ENCODE results near the gene ZBTB7C. TPM values are rescaled to one million over a fixed set of nuclear protein-coding genes. Genes with fewer than 3 reads are reported as not detected.

Gene ZBTB7C
- total and polyA plus RNA-seq, 10 of the 15 experiments (the other 5 are each of a cell fraction or from before 2014, with no cell fraction given), result under 0.01 to 0.08 (median 0.01) TPM; not detected in 7

- TF ChIP-seq ZBTB40 (IDR thresholded peaks at IDR 0.05; ENCODE audit: borderline replicate concordance) (no peak), NRF1 (conservative IDR thresholded peaks at IDR 0.05; ENCODE audit: low read depth, low read length) (no peak)
These were observed 427.4 kb downstream of the ZBTB7C start (continued) for GRCh38 chr18:47981830-47982229.

GRCh38 chr18:47981320-47981719 lies 427.9 kb downstream of the ZBTB7C start:
- WGBS (ENCODE audit: insufficient coverage, insufficient replicate concordance, low lambda C conversion rate, missing lambda C conversion rate), result 36% methylated on average over 3 of the region's 3 CpGs
- Histone ChIP-seq H3K9me3 (replicated peaks; ENCODE audit: control insufficient read depth, insufficient read depth, low read length) (no peaks in the 10 kb centered on the region), H3K4me1 (ENCODE audit: control insufficient read depth, insufficient read depth, low read length) (no peaks in the 10 kb centered on the region), H4K20me1 (ENCODE audit: control insufficient read depth, insufficient read depth) (no peaks in the 10 kb centered on the region), H3K27ac (ENCODE audit: control insufficient read depth, insufficient read depth) (no peak overlapping the region), H2AFZ (ENCODE audit: control insufficient read depth, low read depth, low read length) (no peak overlapping the region), H3K27me3 (replicated peaks in 1 of 2; ENCODE audit: control insufficient read depth in 2 of 2, insufficient read depth in 2 of 2, low read length in 1 of 2) (no peaks in the 10 kb centered on the region; a peak in 1 of 4 replicates), H3K4me2 (ENCODE audit: control insufficient read depth, insufficient read depth) (no peak overlapping the region), H3K4me3 (no peak overlapping the region), H3K9ac (ENCODE audit: control insufficient read depth, insufficient read depth, low read length) (no peak overlapping the region), H3K36me3 (ENCODE audit: control insufficient read depth in 2 of 2, insufficient read depth in 2 of 2, low read length in 1 of 2) (no peaks in the 10 kb centered on the region), H3K79me2 (ENCODE audit: control insufficient read depth, insufficient read depth, low read length) (no peaks in the 10 kb centered on the region)
- ChIA-PET RAD21 (ENCODE audit: unreplicated experiment) (no interaction called here), POLR2A (no interaction called here), SMC1A (ENCODE audit: uncharacterized antibody, unreplicated experiment) (no interaction called here), CTCF (no interaction called here)
- no TSS peak for BruUV-seq (replicated peaks)
- DNase-seq (ENCODE audit: low read depth, low spot score) (no peak), ATAC-seq (no peak), FAIRE-seq (no peak)
- in situ Hi-C loops (cut with MboI), result no loop called here
- intact Hi-C loops (cut with micrococcal nuclease; ENCODE audit: unreplicated experiment), result no loop called here
- TF ChIP-seq JUNB (IDR thresholded peaks at IDR 0.05) (no peak), E2F8 (IDR thresholded peaks at IDR 0.05; ENCODE audit: low read depth, partially characterized antibody) (no peak), CTCF (IDR thresholded peaks at IDR 0.05 in 2 of 3, conservative IDR thresholded peaks at IDR 0.05 in 1 of 3; ENCODE audit: control insufficient read depth in 2 of 3, extremely low read depth in 1 of 3, insufficient read depth in 1 of 3, low read depth in 3 of 3, low read length in 3 of 3) (no peak), TAF1 (IDR thresholded peaks at IDR 0.05; ENCODE audit: borderline replicate concordance, low read depth, low read length) (no peak), POLR2A (IDR thresholded peaks at IDR 0.05; ENCODE audit: low read depth, low read length) (no peak), NRF1 (conservative IDR thresholded peaks at IDR 0.05; ENCODE audit: low read depth, low read length) (no peak), SKIL (IDR thresholded peaks at IDR 0.05; ENCODE audit: low read depth, poor library complexity, severe bottlenecking) (no peak)

Measured in GM12878 (cell line).